Measurements from ENCODE around the gene WDR7. TPM values are rescaled to one million over a fixed set of nuclear protein-coding genes. Genes with fewer than 3 reads are reported as not detected.

Gene WDR7
- total RNA-seq, 2 experiments from 2014 or later = 21.5 to 23.1 TPM

DNA sequence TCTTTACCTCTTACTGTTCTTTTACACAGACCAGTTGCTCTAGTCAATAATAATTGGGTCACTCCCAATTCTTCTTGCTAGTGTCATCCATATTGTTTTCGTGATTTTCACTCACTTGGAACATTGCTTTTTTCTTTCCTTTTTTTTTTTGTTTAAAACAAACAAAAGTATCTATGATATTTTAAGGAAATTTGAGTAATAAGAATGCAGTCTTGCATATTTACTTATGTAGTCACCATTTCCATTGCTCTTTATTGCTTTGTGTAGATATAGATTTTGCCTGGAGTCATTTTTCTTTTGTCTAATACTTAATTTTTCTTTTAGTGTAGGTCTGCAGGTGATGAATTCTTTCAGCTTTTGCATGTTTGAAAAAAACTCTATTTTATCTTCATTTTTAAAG is 71.9 kb downstream of the WDR7 start:
- POLR2A ChIA-PET = no interaction called here
- H3K27me3 Mint-ChIP-seq = no peaks in the 10 kb centered on the region
- no peak for DNase-seq
- H3K4me3 Mint-ChIP-seq = no peak overlapping the region
- intact Hi-C loops (cut with DNase I, micrococcal nuclease) = no loop called here
- CTCF ChIA-PET = interaction anchor here (0.7 kb wide), 1 partner anchor 15 kb away, joined by 3 read pairs; no protein-coding TSS in a partner anchor
- H3K9me3 Mint-ChIP-seq (ENCODE audit: low read depth) = peaks cover 1% of the 10 kb centered on the region
- no peak overlapping the region for H3K27ac Mint-ChIP-seq
- H3K4me1 Mint-ChIP-seq = peaks cover 12% of the 10 kb centered on the region
- peaks cover 43% of the 10 kb centered on the region for H3K36me3 Mint-ChIP-seq (ENCODE audit: low read depth)
- ATAC-seq = no peak

DNA sequence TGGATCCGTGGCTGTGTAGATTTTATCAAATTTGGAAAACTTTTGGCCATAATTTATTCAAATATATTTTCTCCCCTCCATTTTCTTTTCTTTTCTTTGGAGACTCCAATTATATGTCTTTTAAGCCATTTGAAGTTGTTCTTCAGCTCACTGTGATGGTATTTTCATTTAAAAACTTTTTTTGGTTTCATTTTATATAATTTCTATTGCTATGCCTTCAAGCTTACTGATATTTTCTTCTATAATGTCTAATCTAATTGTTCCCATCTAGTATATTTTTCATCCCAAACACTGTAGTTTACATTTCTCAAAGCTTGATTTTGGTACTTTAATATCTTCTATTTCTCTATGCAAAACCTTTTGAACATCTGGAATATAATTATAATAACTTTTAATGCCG is 72.5 kb downstream of the WDR7 start:
- H3K4me1 Mint-ChIP-seq = peaks cover 17% of the 10 kb centered on the region
- no peak for ATAC-seq

GRCh38 chr18:56726906-56727305 is 75.7 kb downstream of the WDR7 start:
- Mint-ChIP-seq H3K27ac (peak overlapping the region; percentile 12), H3K27me3 (no peaks in the 10 kb centered on the region), H3K4me1 (peaks cover 17% of the 10 kb centered on the region), H3K36me3 (ENCODE audit: low read depth) (peaks cover 51% of the 10 kb centered on the region), H3K4me3 (no peak overlapping the region), H3K9me3 (ENCODE audit: low read depth) (peaks cover 1% of the 10 kb centered on the region)
- POLR2A ChIA-PET = no interaction called here
- intact Hi-C loops (cut with DNase I, micrococcal nuclease) = loop anchor here in 1 of 2 experiments (1.0 kb wide), 1 partner anchor 20 kb away; no protein-coding TSS in a partner anchor
- no peak for ATAC-seq
- CTCF ChIA-PET = no interaction called here
- DNase-seq = no peak

More for the DNA sequence above, 72.5 kb downstream of the WDR7 start:
- intact Hi-C loops (cut with DNase I, micrococcal nuclease) = no loop called here
- no peak for DNase-seq
- ChIA-PET CTCF (interaction anchor here (0.7 to 1.1 kb wide), 2 partner anchors 13 to 14 kb away, joined by 3 to 5 read pairs; no protein-coding TSS in a partner anchor), POLR2A (no interaction called here)
- Mint-ChIP-seq H3K36me3 (ENCODE audit: low read depth) (peaks cover 47% of the 10 kb centered on the region), H3K4me3 (no peak overlapping the region), H3K27me3 (no peaks in the 10 kb centered on the region), H3K9me3 (ENCODE audit: low read depth) (peaks cover 1% of the 10 kb centered on the region), H3K27ac (no peak overlapping the region)

- Mint-ChIP-seq H3K4me3 (no peak overlapping the region), H3K27me3 (no peaks in the 10 kb centered on the region), H3K9me3 (ENCODE audit: low read depth) (peaks cover 1% of the 10 kb centered on the region), H3K36me3 (ENCODE audit: low read depth) (peaks cover 51% of the 10 kb centered on the region), H3K4me1 (peaks cover 17% of the 10 kb centered on the region), H3K27ac (peak overlapping the region; percentile 32)
- peak; percentile 68 for DNase-seq
- peak; percentile 100 for ATAC-seq
- intact Hi-C loops (cut with DNase I, micrococcal nuclease) = loop anchor here in 1 of 2 experiments (1.0 kb wide), 1 partner anchor 20 kb away; no protein-coding TSS in a partner anchor
- POLR2A ChIA-PET = no interaction called here
- CTCF ChIA-PET = no interaction called here
Measured at GRCh38 chr18:56727399-56727798, 76.2 kb downstream of the WDR7 start.

DNA sequence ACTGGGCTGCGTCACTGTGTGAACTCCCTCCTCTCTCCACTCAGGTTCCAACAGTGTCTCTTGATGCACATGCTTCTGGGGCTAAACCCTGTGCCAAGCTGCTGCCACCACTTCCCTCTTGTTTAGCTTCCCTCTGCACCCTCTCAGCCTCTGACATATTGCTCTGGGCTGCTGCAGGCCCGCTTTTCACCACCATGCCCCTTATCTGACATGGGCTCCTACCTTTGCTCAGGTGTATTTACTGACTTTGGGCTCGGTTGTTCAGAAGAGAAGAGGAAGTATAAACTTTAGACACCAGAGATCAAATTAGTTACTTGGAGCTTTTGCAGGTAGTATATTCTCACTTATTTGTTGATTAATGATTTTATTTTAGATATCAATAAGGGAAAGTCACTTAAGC is 77.6 kb downstream of the WDR7 start:
- POLR2A ChIA-PET = no interaction called here
- Mint-ChIP-seq H3K27me3 (no peaks in the 10 kb centered on the region), H3K4me3 (no peak overlapping the region), H3K36me3 (ENCODE audit: low read depth) (peaks cover 45% of the 10 kb centered on the region), H3K9me3 (ENCODE audit: low read depth) (peaks cover 1% of the 10 kb centered on the region), H3K4me1 (peaks cover 17% of the 10 kb centered on the region), H3K27ac (no peak overlapping the region)
- no peak for DNase-seq
- CTCF ChIA-PET = interaction anchor here (0.6 kb wide), 1 partner anchor 23 kb away, joined by 3 read pairs; no protein-coding TSS in a partner anchor
- ATAC-seq = no peak
- intact Hi-C loops (cut with DNase I, micrococcal nuclease) = no loop called here

DNA sequence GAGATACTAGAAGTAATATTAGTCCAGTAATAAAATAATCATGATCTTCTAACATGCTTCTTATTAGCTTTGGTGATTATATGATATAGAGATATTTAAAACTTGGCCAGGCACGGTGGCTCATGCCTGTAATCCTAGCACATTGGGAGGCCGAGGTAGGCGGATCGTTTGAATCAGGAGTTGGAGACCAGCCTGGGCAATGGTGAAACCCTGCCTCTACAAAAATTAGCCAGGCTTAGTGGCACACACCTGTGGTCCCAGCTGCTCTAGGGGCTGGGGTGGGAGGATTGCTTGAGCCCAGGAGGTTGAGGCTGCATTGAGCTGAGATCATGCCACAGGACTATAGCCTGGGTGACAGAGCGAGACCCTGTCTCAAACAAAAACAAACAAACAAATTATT is 87.0 kb downstream of the WDR7 start:
- H3K36me3 Mint-ChIP-seq (ENCODE audit: low read depth) = peaks cover 4% of the 10 kb centered on the region

DNA sequence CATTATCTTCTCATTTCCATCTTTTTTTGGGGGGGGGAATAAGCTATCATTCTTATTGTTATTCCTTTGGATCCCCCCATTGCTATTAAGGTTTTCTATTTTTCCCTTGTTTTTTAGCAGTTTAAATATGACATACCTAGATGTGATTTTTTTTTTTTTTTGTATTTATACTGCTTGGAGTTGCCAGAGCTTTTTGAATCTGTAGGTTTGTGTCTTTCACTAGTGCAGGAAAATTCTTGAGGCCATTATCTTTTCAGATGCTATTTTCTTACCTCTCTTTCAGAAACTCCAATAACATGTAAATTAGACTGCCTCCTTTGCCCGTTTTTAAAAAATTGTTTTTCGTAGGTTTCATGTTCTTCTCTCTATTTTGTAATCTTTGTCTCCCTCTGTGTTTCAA is 88.6 kb downstream of the WDR7 start:
- Mint-ChIP-seq H3K4me1 (peaks cover 8% of the 10 kb centered on the region), H3K36me3 (ENCODE audit: low read depth) (no peaks in the 10 kb centered on the region), H3K27me3 (no peaks in the 10 kb centered on the region), H3K9me3 (ENCODE audit: low read depth) (no peaks in the 10 kb centered on the region), H3K4me3 (no peak overlapping the region), H3K27ac (no peak overlapping the region)
- DNase-seq (no peak), ATAC-seq (no peak)
- ChIA-PET POLR2A (no interaction called here), CTCF (interaction anchor here (0.6 to 1.1 kb wide), 2 partner anchors 8 to 821 kb away, joined by 3 read pairs; no protein-coding TSS in a partner anchor)
- intact Hi-C loops (cut with DNase I, micrococcal nuclease) = no loop called here

More for the DNA sequence above, 87.0 kb downstream of the WDR7 start:
- intact Hi-C loops (cut with DNase I, micrococcal nuclease) = no loop called here
- CTCF ChIA-PET = interaction anchor here (1.2 to 1.3 kb wide), 2 partner anchors 10 to 15 kb away, joined by 3 to 4 read pairs; no protein-coding TSS in a partner anchor
- DNase-seq (no peak), ATAC-seq (no peak)
- Mint-ChIP-seq H3K4me1 (peaks cover 8% of the 10 kb centered on the region), H3K27me3 (no peaks in the 10 kb centered on the region), H3K4me3 (no peak overlapping the region), H3K9me3 (ENCODE audit: low read depth) (no peaks in the 10 kb centered on the region), H3K27ac (no peak overlapping the region)
- POLR2A ChIA-PET = interaction anchor here (0.7 kb wide), 1 partner anchor 847 kb away, joined by 3 read pairs; no protein-coding TSS in a partner anchor

DNA sequence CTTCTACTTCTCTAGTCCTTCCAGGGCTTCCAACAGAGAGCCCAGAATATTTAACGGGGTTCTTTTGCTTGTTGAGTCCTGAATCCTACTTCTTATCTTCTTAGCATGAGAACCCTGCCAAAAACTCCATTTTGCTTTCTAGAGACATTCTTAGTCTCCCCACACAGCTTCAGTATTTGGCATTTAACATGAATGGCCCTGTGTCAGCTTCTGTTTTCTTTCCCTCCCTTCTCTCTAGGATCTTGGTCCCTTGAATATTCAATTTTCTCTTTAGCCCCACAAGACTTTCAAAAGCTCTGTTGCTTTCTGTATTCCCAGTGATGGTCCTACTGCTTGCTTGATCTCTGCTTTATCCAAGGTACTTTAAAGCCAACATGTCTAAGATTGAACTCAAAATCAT is 89.5 kb downstream of the WDR7 start:
- CTCF ChIA-PET = no interaction called here
- H3K4me1 Mint-ChIP-seq = peaks cover 8% of the 10 kb centered on the region
- H3K4me3 Mint-ChIP-seq = no peak overlapping the region
- intact Hi-C loops (cut with DNase I, micrococcal nuclease) = no loop called here
- POLR2A ChIA-PET = no interaction called here
- DNase-seq = no peak
- H3K9me3 Mint-ChIP-seq (ENCODE audit: low read depth) = no peaks in the 10 kb centered on the region
- ATAC-seq = no peak
- no peaks in the 10 kb centered on the region for H3K36me3 Mint-ChIP-seq (ENCODE audit: low read depth)
- peak overlapping the region; percentile 9 for H3K27ac Mint-ChIP-seq
- H3K27me3 Mint-ChIP-seq = no peaks in the 10 kb centered on the region

GRCh38 chr18:56741685-56742084 is 90.5 kb downstream of the WDR7 start:
- H3K4me1 Mint-ChIP-seq = peaks cover 13% of the 10 kb centered on the region
- no peak overlapping the region for H3K27ac Mint-ChIP-seq
- H3K27me3 Mint-ChIP-seq = no peaks in the 10 kb centered on the region
- no peaks in the 10 kb centered on the region for H3K36me3 Mint-ChIP-seq (ENCODE audit: low read depth)
- POLR2A ChIA-PET = no interaction called here
- no peaks in the 10 kb centered on the region for H3K9me3 Mint-ChIP-seq (ENCODE audit: low read depth)
- CTCF ChIA-PET = interaction anchor here (0.7 kb wide), 1 partner anchor 126 kb away, joined by 3 read pairs; no protein-coding TSS in a partner anchor
- no peak for DNase-seq
- intact Hi-C loops (cut with DNase I, micrococcal nuclease) = no loop called here
- no peak overlapping the region for H3K4me3 Mint-ChIP-seq
- ATAC-seq = no peak

GRCh38 chr18:56743115-56743514 is 92.0 kb downstream of the WDR7 start:
- Mint-ChIP-seq H3K27ac (no peak overlapping the region), H3K9me3 (ENCODE audit: low read depth) (no peaks in the 10 kb centered on the region), H3K4me3 (no peak overlapping the region), H3K27me3 (no peaks in the 10 kb centered on the region), H3K4me1 (peaks cover 24% of the 10 kb centered on the region), H3K36me3 (ENCODE audit: low read depth) (no peaks in the 10 kb centered on the region)
- ATAC-seq (peak; percentile 40), DNase-seq (no peak)
- CTCF ChIA-PET = interaction anchor here (0.8 kb wide), 1 partner anchor 35 kb away, joined by 4 read pairs; no protein-coding TSS in a partner anchor
- intact Hi-C loops (cut with DNase I, micrococcal nuclease) = no loop called here
- POLR2A ChIA-PET = no interaction called here

DNA sequence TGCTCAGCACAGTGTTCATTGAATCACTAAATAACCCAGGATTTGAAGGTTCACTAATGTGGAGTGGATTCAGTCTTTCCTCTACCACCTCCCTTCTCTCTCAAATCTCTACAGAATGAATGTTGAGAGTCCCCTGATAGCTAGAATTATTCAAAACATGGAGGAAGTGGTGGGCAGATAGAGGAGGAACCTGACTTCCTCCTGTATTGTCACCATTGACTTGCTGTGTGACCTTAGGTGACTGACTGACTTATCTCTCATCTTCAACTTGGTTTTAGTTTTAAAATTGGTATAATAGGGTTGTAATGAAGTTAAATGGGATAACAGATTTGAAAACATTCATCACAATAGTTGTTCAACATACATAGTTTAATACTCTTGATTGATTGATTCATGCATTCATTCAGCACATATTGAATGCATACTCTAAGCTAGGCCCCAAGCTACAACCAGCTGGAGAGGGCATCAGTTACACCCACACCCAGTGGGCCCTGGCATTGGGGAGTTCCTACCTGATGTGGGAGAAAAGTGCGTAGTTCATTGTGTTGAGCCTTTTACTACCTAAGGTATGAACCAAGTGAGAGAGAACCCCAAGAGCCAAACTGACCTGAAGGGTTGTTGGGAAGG is 96.0 kb downstream of the WDR7 start:
- H3K27ac Mint-ChIP-seq = peak overlapping the region; percentile 61
- no peaks in the 10 kb centered on the region for H3K9me3 Mint-ChIP-seq (ENCODE audit: low read depth)
- intact Hi-C loops (cut with DNase I, micrococcal nuclease) = loop anchor here in 1 of 2 experiments (1.0 kb wide), 1 partner anchor 20 kb away; no protein-coding TSS in a partner anchor
- H3K4me1 Mint-ChIP-seq = peaks cover 24% of the 10 kb centered on the region
- peak; percentile 92 for ATAC-seq
- CTCF ChIA-PET = interaction anchor here (0.6 to 1.7 kb wide), 6 partner anchors 9 to 1506 kb away, joined by 3 to 5 read pairs (median 4); no protein-coding TSS in a partner anchor
- H3K4me3 Mint-ChIP-seq = no peak overlapping the region
- H3K27me3 Mint-ChIP-seq = no peaks in the 10 kb centered on the region
- H3K36me3 Mint-ChIP-seq (ENCODE audit: low read depth) = no peaks in the 10 kb centered on the region
- DNase-seq = no peak
- POLR2A ChIA-PET = no interaction called here

DNA sequence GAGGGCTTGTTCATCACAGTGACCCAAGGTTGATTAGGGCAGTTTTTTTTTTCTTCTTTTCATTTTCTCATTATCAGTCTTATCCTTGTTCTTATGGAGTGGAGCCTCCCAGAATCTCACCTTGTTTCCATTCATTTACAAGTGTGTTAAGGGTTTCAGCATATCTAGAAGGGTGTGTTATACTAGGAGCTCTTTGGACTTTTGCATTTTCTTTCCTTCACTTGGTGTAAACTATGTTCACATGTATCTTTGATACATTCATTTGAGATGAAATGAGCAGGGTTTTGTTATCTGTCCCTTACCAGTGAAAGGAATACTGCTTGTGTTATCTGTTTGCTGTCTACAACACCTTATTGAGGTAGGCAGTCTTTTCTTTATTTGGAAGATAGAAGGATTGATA is 96.7 kb downstream of the WDR7 start:
- ChIA-PET POLR2A (no interaction called here), CTCF (interaction anchor here (0.6 to 1.7 kb wide), 5 partner anchors 8 to 813 kb away, joined by 3 to 5 read pairs (median 3); no protein-coding TSS in a partner anchor)
- no peaks in the 10 kb centered on the region for H3K9me3 Mint-ChIP-seq (ENCODE audit: low read depth)
- H3K4me3 Mint-ChIP-seq = no peak overlapping the region
- no peaks in the 10 kb centered on the region for H3K36me3 Mint-ChIP-seq (ENCODE audit: low read depth)
- H3K4me1 Mint-ChIP-seq = peaks cover 24% of the 10 kb centered on the region
- DNase-seq (no peak), ATAC-seq (no peak)
- H3K27me3 Mint-ChIP-seq = no peaks in the 10 kb centered on the region
- intact Hi-C loops (cut with DNase I, micrococcal nuclease) = loop anchor here (1.0 to 2.0 kb wide), 4 partner anchors 21 to 815 kb away; no protein-coding TSS in a partner anchor
- H3K27ac Mint-ChIP-seq = peak overlapping the region; percentile 61
